Stimulated activated CD8-positive, alpha-beta memory T cell treated with anti-CD3 and anti-CD28 coated beads, Interleukin-15, amount 100 ng/mL, for 24 hours (primary cell): ENCODE results near the gene ASIC5.

Source experiments
- DNase-seq: peaks from one replicate; pipeline ENCODE4 v3.0.0-alpha.2; 2020; ENCODE audit warnings: low read depth

ASIC5 gene

DNA sequence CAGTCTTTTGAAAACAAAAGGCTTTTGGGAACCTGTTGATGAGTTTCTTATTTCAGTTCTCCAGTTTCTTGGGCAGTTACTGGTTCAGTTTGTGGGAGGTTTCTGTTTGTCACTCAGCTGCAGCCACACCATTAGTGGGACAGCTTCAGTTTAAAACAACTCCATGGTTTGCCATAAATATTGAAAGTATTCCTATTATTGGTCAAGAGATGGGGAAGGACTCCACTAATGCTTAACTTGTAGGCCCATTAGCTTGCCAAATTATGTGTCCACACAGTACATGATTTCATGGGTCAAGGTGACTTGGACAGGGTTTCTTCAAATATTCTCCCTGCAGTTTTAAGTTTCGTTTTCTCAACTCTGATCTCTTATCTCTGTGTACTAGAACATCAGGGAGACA, 15.5 kb upstream of the ASIC5 start:
- DNase-seq = no peak

DNA sequence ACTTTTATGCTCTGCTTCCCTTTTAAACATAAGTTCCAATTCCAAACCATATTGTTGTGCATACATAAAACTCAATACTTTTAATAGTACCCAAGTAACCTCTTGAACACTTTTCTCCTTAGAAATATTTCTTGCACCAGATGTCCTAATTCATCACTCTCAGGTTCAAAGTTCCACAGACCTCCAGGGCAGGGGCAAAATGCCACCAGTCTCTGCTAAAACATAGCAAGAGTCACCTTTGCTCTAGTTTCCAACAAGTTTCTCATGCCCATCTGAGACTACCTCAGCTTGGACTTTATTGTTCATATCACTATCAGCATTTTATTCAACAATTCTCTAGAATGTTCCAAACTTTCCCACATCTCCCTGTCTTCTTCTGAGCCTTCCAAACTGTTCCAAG, 13.7 kb upstream of the ASIC5 start:
- DNase-seq = no peak

DNA sequence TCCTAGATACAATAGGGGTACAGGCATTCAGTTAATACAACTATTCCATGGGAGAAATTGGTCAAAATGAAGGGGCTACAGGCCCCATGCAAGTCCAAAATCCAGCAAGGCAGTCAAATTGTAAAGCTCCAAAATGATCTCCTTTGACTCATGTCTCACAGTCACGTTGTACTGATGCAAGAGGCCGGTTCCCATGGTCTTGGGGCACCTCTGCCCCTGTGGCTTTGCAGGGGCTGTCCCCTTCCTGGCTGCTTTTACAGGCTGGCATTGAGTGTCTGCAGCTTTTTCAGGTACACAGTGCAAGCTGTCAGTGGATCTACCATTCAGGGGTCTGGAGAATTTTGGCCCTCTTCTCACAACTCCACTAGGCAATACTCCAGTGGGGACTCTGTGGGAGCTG, 12.5 kb upstream of the ASIC5 start:
- no peak for DNase-seq

DNA sequence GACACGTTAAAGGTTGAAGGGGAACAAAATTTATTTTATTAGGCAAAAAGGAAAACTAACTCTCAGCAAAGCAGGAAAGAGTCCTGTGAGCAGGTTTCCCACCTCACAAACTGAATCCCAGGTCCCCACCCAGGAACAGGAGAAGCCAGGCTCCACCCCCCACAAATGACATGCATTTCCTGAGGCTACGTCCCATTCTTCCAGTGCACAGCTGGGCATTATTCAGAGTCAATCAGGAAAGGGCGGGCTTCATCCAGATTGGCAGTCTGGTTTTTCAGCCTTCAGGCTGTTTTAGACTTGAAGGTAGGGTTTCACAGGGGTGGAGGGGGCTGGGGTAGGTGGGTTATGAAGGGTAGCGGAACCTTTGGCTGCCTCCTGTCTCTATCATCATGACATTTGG, 11.9 kb upstream of the ASIC5 start:
- no peak for DNase-seq

DNA sequence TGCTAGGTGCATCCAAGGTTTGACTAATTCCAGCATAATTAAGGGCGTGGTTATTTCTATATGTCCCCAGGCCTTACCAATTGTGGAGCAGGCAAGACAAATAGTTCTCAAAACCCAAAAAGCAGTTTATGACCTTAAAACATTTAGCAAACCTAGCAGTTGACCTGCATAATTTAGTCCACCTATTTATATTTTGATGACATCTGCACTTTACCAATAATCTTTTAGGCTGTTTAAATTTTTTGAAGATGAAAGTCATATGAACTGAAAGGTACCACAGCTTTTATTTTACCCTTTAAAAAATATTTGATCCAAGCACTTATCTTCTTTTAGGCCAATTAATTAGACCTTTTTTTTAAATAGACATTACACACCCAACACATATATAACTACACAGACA, 9.8 kb upstream of the ASIC5 start:
- no peak for DNase-seq

DNA sequence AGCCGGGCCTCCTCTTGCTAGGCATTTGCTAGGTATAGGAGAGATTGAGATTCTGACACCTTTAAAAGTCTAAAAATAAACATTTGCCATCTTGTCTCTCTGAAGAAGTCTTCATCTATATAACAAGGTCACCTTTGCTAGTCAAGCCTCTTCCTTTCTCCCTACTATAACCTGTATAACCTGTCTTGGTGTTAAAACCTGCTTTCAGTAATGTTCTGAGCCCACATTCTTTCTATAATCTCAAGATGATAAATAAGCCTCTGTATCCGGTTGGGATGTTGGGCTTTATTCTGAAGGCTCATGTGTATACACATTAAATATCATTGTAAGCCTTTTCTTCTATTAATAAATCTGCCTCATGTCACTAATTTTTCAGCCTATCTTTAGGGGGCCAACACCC, 10.2 kb downstream of the ASIC5 start:
- DNase-seq = no peak

DNA sequence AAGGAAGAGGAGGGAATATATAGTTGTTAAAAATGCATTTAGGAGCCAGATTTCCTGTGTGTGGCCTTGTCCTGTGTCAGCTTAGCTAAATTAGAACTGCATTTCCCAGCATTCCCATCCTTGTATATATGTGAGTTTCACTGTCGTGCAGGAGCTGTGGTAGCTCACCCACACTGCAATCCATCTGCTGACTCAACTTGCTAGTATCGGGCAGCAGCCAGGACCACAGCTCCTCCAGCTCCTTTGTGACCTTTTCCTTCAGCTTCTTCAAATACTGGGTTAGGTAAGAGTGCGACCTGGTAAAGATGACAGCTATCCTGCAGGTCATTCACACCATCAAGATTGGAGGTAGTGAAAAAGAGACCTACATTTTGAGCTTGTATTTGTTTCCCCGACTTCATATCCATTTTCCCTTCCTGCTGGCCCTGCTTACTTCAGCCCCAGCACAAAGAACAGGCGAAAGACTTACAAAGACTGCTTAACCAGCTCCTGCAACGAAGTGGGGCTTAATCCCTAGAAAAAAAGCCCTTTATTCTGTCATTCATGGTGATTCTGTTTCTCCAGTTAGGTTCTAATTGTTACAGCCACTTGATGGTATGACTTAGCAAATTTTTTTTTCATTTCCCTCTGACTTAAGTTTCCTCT, 11.4 kb downstream of the ASIC5 start:
- no peak for DNase-seq

DNA sequence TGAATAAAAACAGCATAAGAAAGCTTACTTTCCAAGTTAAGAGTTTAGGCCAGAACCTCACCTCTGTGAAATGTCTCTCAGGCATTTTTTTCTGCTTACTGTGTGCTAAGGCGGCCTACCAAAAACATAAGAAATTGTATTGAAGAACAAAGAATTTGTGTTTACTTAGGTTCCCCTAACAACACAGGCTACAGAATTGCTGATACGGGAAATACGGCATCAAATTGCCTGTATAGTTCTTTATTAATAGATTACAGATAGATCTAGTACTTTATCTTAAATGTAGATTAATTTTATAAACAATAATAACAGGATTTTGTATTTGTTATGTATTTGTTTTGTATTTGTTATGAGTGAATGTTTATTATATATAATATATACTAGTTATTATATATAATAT, 12.9 kb downstream of the ASIC5 start:
- no peak for DNase-seq

DNA sequence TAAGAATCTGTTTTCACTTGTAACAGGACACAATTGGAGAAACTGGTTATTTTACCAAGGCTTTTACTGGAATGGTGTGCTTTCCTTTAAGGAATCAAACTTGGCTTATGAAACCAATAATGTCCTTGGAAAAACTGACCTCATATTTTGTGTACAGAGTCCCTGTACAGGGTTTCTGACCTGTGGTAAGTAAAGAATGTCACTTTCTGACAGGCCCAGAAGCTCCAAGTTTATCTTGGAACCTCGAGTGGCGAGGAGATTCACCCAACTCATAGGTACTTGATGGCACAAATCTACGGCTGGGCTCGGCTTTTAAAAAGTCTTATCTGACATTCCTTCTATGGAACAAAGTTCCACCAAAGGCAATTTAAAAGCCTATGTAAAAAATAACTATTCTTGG, 17.0 kb downstream of the ASIC5 start:
- DNase-seq = no peak

DNA sequence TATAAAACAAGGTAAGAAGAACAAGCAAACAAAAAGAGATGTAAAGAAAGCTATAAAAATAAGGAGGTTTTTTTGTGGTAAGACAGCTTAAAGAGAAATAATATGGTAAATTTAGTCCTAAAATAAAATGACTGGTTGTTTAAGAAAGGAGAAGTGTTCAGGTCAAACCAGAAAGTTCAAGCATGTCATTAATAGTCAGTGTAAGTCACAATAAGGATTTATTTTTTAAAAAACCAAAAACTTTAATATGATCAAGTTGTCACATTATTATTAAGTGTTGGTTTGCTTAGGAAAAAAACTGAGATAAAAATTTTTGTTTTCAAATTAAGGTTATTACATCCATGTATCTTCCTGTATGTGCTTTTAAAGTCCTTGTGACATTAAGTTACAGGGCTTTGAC, 19.1 kb downstream of the ASIC5 start:
- no peak for DNase-seq

DNA sequence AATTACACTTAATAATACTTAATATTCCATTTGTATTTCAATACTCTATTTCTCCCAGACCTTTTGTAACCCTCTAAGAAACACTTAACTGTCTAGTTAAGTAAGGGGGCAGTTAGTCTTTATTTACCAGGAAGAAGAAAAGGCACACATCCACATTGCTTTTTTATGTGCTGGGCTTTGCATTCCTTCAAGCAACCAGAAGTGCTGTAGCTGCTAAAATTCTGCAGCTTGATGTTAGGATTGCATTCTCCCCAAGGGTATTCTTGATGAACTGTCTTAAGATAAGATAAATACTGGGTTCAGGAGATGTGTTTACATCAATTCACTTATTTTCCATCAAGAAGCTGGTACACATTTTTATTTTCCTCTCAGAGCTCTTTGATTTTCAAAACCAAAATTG, 24.0 kb downstream of the ASIC5 start:
- no peak for DNase-seq

DNA sequence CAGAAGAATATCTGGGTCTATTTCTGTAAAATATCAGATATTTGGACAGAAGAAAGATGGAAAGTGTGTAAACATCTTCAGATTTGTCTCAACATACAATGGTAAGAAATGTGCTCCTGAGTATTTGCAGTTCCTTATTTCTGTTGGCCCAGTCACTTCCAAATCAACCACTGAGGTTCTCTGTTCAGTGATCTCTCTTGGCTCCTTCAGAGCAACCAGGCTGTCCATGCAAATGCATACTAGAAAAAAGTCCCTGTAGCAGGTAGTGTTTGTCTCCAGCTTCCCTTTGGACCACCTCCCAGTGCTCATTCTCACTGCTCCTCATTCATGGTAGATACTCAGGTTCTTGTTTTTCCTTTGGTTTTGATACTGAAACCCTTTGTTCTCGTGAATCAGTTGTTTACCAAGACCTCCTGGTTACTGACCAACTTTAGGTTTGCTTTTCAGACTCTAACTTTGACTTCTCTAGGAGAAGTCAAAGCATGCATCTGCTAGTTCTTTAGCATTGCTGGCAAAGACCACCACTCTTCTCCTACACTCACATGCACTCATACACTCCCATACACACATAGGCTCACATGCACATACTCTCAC, 28.8 kb downstream of the ASIC5 start:
- no peak for DNase-seq

DNA sequence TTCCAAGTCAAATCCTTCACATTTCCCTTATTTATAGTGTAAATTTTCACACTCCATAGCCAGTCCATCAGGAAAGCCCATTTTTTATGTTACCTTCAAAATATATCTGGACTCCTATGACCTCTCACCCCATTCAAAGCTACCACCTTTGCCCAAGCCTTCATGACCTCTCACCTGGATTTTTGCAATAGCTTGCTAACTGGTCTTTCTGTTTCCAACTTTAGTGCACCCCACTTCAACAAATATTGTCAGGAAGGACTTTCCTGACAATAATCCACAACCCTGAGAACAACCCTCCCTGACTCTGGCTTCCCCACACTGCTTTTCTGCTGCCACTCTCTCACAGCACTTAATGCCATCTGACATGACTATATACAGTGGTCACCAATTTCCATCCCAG, 33.4 kb downstream of the ASIC5 start:
- no peak for DNase-seq

DNA sequence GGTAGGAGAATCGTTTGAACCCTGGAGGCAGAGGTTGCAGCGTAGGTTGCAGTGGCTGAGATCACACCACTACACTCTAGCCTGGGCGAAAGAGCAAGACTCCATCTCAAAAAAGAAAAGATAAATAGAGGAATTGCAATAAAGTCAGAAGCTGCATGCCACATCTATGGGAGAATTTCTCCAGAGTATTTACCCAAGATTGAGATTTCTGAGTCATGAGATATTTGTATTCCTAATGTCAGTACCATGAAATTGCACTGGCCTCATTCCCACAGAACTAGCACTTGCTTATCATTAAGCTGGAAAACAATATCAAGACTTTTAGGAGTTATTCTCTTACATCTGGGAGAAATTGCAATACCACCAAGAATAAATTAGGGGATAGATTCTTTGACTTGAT, 37.4 kb downstream of the ASIC5 start:
- DNase-seq = no peak

DNA sequence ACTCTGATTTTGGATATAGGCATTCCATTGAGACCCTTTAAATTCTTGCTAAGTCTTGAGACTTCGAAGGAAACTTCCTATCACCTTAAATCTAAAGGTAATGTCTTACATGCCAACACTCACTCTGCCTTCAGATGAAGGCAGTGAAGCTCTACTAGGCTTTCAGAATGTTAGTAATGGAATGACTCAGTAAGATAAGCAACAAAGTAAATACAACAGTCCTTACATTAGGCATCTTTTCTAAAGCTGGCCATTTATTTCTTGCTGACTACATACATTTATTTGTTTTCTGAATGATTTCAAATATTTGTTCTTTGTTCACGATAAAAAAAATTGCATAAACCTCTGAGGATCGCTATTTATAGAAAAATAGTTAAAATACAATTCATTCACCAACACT, 43.5 kb downstream of the ASIC5 start:
- no peak for DNase-seq

DNA sequence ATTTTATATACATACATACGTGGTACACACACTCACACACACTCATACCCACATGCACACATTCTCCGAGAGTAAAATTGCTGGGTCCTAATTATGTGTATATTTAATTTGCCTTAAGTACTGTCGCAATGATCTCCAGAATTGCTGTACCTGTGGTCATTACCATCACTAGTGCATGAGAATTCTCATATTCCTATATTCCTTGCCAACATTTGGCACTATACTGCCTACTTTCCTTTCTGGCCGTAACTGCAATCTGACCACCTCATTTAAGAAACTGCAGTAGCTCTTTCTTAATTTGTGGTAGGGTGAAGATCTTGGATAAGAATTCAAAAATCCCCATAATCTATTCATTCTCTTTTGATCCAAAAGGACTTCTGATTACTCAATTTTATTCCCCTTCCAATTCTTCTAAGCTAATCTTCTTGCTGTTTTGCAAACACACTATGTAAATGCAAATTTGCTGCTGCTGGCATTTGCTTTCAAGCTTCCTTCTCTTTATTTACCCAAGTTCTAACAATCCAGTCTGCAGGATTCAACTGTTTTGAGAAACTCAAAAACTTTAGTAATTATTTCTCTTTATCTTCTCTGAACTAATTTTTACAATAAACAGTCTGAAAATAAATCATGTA, 45.1 kb downstream of the ASIC5 start:
- no peak for DNase-seq

DNA sequence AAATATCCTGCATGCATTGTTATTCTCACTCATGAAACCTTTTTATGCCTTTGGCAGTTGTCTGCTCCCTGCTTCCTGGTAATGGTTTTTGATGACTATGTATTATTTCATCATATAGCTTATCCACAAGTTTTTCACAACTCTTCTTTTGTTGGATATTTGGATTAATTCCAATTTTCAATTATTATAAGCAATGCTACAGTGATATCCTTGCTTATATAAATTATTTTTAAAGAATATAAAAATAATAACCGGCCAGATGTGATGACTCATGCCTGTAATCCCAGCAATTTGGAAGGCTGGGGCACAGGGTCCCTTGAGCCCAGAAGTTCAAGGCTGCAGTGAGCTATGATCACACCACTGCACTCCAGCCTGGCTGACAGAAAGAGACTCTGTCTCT, 47.0 kb downstream of the ASIC5 start:
- DNase-seq = no peak

DNA sequence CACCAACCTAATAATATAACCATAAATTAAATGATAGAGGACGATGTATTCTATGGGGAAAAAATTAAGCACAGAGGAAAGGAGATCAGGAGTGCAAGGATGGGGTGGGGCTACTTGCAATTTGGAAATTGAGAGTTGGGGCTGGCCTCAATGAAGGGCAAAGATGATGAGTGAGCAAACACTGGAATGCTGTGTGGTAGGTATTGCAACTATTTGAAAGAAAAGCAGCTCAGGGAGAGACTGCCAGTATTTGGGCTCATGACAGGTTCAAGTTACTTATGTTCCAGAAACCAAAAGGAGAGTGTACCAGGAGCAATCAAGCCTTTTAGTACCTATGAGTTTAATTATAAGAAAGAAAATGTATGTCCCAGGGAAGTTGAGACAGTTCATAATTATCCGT, 47.4 kb downstream of the ASIC5 start:
- DNase-seq = no peak

DNA sequence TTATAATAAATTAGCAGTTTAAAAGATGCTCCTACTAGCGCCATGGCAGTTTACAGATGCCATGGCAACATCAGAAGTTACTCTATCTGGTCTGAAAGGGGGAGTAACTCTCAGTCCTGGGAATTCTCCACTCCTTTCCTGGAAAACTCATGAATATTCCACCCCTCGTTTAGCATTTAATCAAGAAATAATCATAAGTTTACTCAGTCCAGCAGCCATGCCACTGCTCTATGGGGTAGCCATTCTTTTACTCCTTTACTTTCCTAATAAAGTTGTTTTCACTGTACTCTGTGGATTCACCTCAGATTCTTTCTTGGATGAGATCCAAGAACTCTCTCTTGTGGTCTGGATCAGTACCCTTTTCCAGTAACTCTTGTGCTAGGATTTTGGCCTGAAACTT, 55.0 kb downstream of the ASIC5 start:
- no peak for DNase-seq

DNA sequence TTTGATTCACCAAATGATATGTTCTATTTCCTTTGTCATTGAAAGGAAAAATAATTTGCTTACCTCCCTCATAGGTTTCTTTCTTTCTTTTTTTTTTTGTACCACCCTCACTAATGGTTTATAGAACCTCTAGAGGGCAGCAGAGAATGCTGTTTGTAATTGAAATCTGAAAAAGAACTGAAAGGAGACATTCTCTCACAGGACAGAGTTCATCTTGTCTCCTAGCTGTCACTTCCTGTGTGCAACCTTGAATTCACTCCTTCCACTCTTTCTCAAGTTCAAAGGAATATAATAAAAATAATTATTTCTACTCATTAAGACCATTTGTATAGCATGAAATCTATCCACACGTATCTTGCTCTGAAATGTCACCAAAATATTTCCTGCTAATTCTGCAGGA, 56.2 kb downstream of the ASIC5 start:
- no peak for DNase-seq

DNA sequence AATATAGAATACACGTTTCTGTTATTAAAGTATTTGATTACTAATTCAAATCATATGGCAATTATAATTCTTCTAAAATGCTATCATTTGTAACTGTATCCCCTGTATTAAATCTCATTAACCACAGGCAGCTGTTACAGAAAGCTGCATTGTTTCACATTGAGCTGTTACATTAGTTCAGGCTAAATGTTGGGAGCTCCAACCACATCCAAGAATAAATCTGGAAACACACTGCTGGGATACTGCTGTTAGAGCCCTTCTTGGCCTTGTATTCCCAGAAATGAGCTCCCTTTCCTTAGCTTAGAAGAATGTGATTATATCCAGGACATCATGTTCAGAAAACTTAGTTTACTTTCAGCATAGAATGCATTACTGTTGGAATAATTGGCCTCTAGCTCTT, 59.1 kb downstream of the ASIC5 start:
- no peak for DNase-seq

DNA sequence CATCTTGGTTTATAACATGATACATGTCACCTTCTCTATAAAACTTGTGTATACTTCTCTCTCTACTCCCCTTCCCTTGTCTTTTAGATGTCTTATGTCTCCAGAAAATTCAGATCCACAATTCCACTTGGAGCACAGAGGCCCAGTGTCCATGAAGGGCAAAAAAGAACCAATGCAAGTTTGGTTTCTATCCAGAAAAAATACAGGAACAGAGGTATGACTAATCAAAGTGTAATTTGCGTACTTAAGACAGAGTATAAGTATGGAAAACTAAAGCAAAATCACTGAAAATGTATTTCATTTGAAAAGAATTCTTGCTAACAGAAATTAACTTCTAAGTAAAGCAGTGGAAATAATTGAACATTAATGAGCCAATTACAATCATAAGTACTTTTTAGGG, 61.1 kb downstream of the ASIC5 start:
- no peak for DNase-seq

DNA sequence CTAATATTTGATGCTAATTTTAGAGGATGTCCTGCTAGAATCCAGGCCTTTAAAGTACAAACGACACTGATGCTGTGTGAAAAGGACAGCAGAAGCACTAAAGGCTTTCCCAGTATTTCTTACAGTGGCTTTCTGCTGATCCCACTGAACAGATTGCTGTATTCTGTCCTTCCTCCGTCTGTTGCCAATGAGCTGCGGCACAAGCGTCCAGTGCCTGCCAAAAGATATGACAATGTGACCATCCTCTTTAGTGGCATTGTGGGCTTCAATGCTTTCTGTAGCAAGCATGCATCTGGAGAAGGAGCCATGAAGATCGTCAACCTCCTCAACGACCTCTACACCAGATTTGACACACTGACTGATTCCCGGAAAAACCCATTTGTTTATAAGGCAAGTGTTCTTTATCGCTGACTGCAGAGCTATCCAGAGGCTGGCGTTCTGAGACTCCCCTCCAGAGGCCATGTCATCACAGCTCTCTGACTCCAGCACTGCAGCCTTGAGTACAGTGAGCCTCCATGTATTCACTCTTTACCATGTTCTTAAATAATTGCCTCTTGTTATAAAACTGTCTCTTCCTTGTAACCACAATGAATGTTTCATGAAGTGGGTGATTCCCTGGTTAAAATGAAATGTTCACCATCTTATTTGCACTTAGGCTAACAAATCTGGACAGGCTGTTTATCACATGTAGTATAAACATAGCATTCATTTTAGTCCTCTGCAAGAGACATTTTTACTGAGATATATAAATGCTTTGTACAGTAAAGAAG, 63.7 kb downstream of the ASIC5 start:
- DNase-seq = no peak
